Peyer's patch (tissue), 4 donors: ENCODE results near the gene TUFT1.

Source experiments
- CTCF ChIP-seq, 6 experiments: fragments of 450-650 bp in 4 of 6; fragments of 200-600 bp in 2 of 6; sonication (generic) in 1 of 6; IDR thresholded peaks; one replicate each; pipeline ENCODE4 v1.5.1; 2017 to 2019; ENCODE audit warnings: antibody characterized with exemption in 6 of 6, mild to moderate bottlenecking in 3 of 6, moderate library complexity in 1 of 6
- POLR2A ChIP-seq, 2 donors: fragments of 450-650 bp; IDR thresholded peaks; one replicate each; pipeline ENCODE4 v1.5.1; 2017; ENCODE audit warnings: antibody characterized with exemption in 2 of 2, mild to moderate bottlenecking in 2 of 2, moderate library complexity in 2 of 2

GRCh38 chr1:151545542-151545941 is 5.4 kb downstream of the TUFT1 start:
- TF ChIP-seq POLR2A (IDR thresholded peaks at IDR 0.05) (no peak), CTCF (IDR thresholded peaks at IDR 0.05) (no peak)
